GM21723 (cell line): ENCODE results near the gene PTPRT.

ENCODE experiments used
- ATAC-seq: cut with Tn5 transposase; IDR thresholded peaks from one replicate; pipeline ENCODE4 v1.9.1; 2021; ENCODE audit warnings: mild to moderate bottlenecking, moderate library complexity; ENCODE audit not compliant: unreplicated experiment

PTPRT gene

GRCh38 chr20:42161228-42161829 lies 1028.4 kb downstream of the PTPRT start:
- no peak for ATAC-seq

GRCh38 chr20:42159808-42160207 lies 1029.9 kb downstream of the PTPRT start:
- no peak for ATAC-seq

GRCh38 chr20:42158272-42158671 lies 1031.4 kb downstream of the PTPRT start:
- no peak for ATAC-seq

- ATAC-seq: no peak
Measured at GRCh38 chr20:42155586-42155985, 1034.1 kb downstream of the PTPRT start.

- ATAC-seq: no peak
Measured at GRCh38 chr20:42152575-42152974, 1037.1 kb downstream of the PTPRT start.

GRCh38 chr20:42150230-42150629 lies 1039.5 kb downstream of the PTPRT start:
- ATAC-seq: no peak

- ATAC-seq: no peak
Measured at GRCh38 chr20:42138729-42139128, 1051.0 kb downstream of the PTPRT start.

GRCh38 chr20:42134265-42135098 lies 1055.2 kb downstream of the PTPRT start:
- ATAC-seq: no peak

- ATAC-seq: no peak
Measured at GRCh38 chr20:42130810-42131596, 1058.7 kb downstream of the PTPRT start.

- no peak for ATAC-seq
Measured at GRCh38 chr20:42125426-42125825, 1064.3 kb downstream of the PTPRT start.

- no peak for ATAC-seq
Measured at GRCh38 chr20:42123981-42124473, 1065.7 kb downstream of the PTPRT start.

- ATAC-seq: no peak
Measured at GRCh38 chr20:42118409-42119125, 1071.1 kb downstream of the PTPRT start.

- no peak for ATAC-seq
Measured at GRCh38 chr20:42118001-42118400, 1071.7 kb downstream of the PTPRT start.

GRCh38 chr20:42113236-42113635 lies 1076.5 kb downstream of the PTPRT start:
- no peak for ATAC-seq

GRCh38 chr20:42112161-42112560 lies 1077.5 kb downstream of the PTPRT start:
- no peak for ATAC-seq

- ATAC-seq: no peak
Measured at GRCh38 chr20:42111349-42111748, 1078.4 kb downstream of the PTPRT start.

GRCh38 chr20:42110301-42110700 lies 1079.4 kb downstream of the PTPRT start:
- ATAC-seq: no peak

GRCh38 chr20:42102000-42102399 lies 1087.7 kb downstream of the PTPRT start:
- no peak for ATAC-seq

GRCh38 chr20:42100137-42100704 lies 1089.5 kb downstream of the PTPRT start:
- no peak for ATAC-seq

GRCh38 chr20:42099101-42099500 lies 1090.6 kb downstream of the PTPRT start:
- no peak for ATAC-seq
